Breast epithelium (tissue), 4 donors: Measurements from ENCODE around the gene ADAM12. TPM values are rescaled to one million over a fixed set of nuclear protein-coding genes. Genes with fewer than 3 reads are reported as not detected.

Source experiments
- DNase-seq, 2 donors: peaks; one replicate each; pipeline ENCODE4 v3.0.0-alpha.2; 2019; ENCODE audit warnings: low spot score in 2 of 2
- H3K27ac ChIP-seq, 2 donors: fragments of 200-600 bp; sonication (generic) in 1 of 2; one replicate each; pipeline ENCODE4 v1.5.1; 2016 to 2019; ENCODE audit warnings: mild to moderate bottlenecking in 1 of 2
- H3K27me3 ChIP-seq, 2 donors: fragments of 200-600 bp; sonication (generic) in 1 of 2; one replicate each; pipeline versions ENCODE4 v1.5.1 to v1.6.0; 2017 to 2019; ENCODE audit warnings: control low read depth in 1 of 2, mild to moderate bottlenecking in 1 of 2
- H3K36me3 ChIP-seq: fragments of 200-600 bp; one replicate; pipeline ENCODE4 v1.5.1; 2019
- H3K4me1 ChIP-seq, 2 donors: fragments of 200-600 bp; sonication (generic); one replicate each; pipeline ENCODE4 v1.5.1; 2016 to 2019; ENCODE audit warnings: control low read depth in 1 of 2
- H3K4me3 ChIP-seq, 3 donors: fragments of 200-600 bp; sonication (generic); 1 replicate in 2 of 3; 2 replicates in 1 of 3; pipeline ENCODE4 v1.5.1; 2016 to 2019; ENCODE audit warnings: mild to moderate bottlenecking in 3 of 3, moderate library complexity in 2 of 3
- H3K9me3 ChIP-seq, 2 donors: fragments of 200-600 bp; sonication (generic) in 1 of 2; one replicate each; pipeline ENCODE4 v1.5.1; 2016 to 2019; ENCODE audit warnings: control low read depth in 1 of 2
- CTCF ChIP-seq, 3 donors: fragments of 450-650 bp; IDR thresholded peaks; one replicate each; pipeline ENCODE4 v1.5.1; 2016 to 2017; ENCODE audit warnings: antibody characterized with exemption in 3 of 3, mild to moderate bottlenecking in 3 of 3, moderate library complexity in 3 of 3
- POLR2A ChIP-seq: fragments of 450-650 bp; IDR thresholded peaks from one replicate; pipeline ENCODE4 v1.6.1; 2016; ENCODE audit warnings: antibody characterized with exemption, mild to moderate bottlenecking, moderate library complexity
- POLR2AphosphoS5 ChIP-seq, 3 donors: sonication (generic); formaldehyde crosslinking; IDR thresholded peaks; one replicate each; pipeline ENCODE4 v1.6.1; 2017; ENCODE audit warnings: antibody characterized with exemption in 3 of 3
- intact Hi-C: fragments of 100-400 bp; cut with DNase I; formaldehyde crosslinking; loops from one replicate; pipeline ENCODE4 v1.15.1; 2023; ENCODE audit warnings: low total_unique reads
- total RNA-seq, 3 donors: library from RNA; depleted of rRNA; stranded (reverse); fragments of >200 nt; gene quantifications; one replicate each; pipeline ENCODE4 v1.1.0, GENCODE V29; 2016

Gene ADAM12
- total RNA-seq, 3 donors from 2014 or later, result 8.6 to 16.4 (median 13.9) TPM

- Histone ChIP-seq H3K9me3 (no peaks in the 10 kb centered on the region), H3K4me1 (no peaks in the 10 kb centered on the region), H3K36me3 (no peaks in the 10 kb centered on the region), H3K4me3 (no peak overlapping the region), H3K27ac (no peak overlapping the region), H3K27me3 (no peaks in the 10 kb centered on the region)
- DNase-seq, result no peak
- intact Hi-C loops, result loop anchor here (10.0 kb wide), 1 partner anchor 74 kb away; no protein-coding TSS in a partner anchor
- TF ChIP-seq POLR2A (no peak), CTCF (IDR thresholded peaks at IDR 0.05) (no peak), POLR2AphosphoS5 (IDR thresholded peaks at IDR 0.05) (no peak)
These were observed 247.5 kb downstream of the ADAM12 start for GRCh38 chr10:126140746-126141273.

DNA sequence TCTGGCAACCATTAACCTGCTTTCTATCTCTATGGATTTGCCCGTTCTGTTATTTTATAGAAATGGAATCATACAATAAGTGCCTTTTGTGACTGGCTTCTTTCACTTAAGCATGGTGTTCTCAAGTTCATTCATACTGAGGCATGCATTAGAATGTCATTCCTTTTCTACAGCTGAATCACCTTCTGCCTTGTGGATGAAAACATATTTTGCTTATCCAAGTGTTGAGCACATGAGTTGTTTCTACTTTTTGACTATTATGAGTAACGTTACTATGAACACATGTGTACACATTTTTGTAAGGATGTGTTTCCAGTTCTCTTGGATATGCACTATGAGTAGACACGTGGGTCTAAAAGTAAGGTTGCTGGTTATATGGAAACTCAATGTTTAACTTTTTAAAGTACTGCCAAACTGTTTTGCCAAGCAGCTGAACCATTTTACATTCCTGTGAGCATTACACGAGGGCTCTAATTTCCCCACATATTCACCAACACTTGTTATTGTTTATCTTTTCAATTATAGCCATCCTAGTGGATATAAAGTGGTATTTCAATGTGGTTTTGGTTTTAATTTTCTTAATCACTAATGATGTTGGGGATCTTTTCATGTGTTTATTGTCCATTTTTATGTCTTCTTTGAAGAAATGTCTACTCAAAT, 250.6 kb downstream of the ADAM12 start:
- Histone ChIP-seq H3K36me3 (no peaks in the 10 kb centered on the region), H3K4me1 (no peaks in the 10 kb centered on the region), H3K4me3 (no peak overlapping the region), H3K27ac (no peak overlapping the region), H3K27me3 (no peaks in the 10 kb centered on the region), H3K9me3 (no peaks in the 10 kb centered on the region)
- intact Hi-C loops, result no loop called here
- no peak for TF ChIP-seq POLR2A
- no peak for TF ChIP-seq CTCF (IDR thresholded peaks at IDR 0.05)
- TF ChIP-seq POLR2AphosphoS5 (IDR thresholded peaks at IDR 0.05), result no peak
- no peak for DNase-seq

- no peaks in the 10 kb centered on the region for H3K36me3 ChIP-seq
- TF ChIP-seq POLR2A, result no peak
- TF ChIP-seq POLR2AphosphoS5 (IDR thresholded peaks at IDR 0.05), result no peak
- TF ChIP-seq CTCF (IDR thresholded peaks at IDR 0.05), result no peak
- no peaks in the 10 kb centered on the region for H3K27me3 ChIP-seq
- H3K4me1 ChIP-seq, result no peaks in the 10 kb centered on the region
- intact Hi-C loops, result no loop called here
- no peak overlapping the region for H3K27ac ChIP-seq
- H3K9me3 ChIP-seq, result no peaks in the 10 kb centered on the region
- DNase-seq, result no peak
- no peak overlapping the region for H3K4me3 ChIP-seq
These were observed 252.2 kb downstream of the ADAM12 start for GRCh38 chr10:126135941-126136595.

GRCh38 chr10:126135177-126135576, 253.1 kb downstream of the ADAM12 start:
- Histone ChIP-seq H3K4me3 (no peak overlapping the region), H3K36me3 (no peaks in the 10 kb centered on the region), H3K27ac (peak overlapping the region; percentile 57 to 64), H3K27me3 (no peaks in the 10 kb centered on the region), H3K4me1 (no peaks in the 10 kb centered on the region), H3K9me3 (no peaks in the 10 kb centered on the region)
- no peak for TF ChIP-seq POLR2AphosphoS5 (IDR thresholded peaks at IDR 0.05)
- TF ChIP-seq POLR2A, result no peak
- no peak for TF ChIP-seq CTCF (IDR thresholded peaks at IDR 0.05)
- intact Hi-C loops, result no loop called here
- no peak for DNase-seq
